Measurements from ENCODE around the gene POFUT1.
"Not testable (repeated sequence)": the region's sequence is repeated elsewhere in the genome, so short reads cannot be mapped to it uniquely, and the experiment has no call there.

The POFUT1 gene

DNA sequence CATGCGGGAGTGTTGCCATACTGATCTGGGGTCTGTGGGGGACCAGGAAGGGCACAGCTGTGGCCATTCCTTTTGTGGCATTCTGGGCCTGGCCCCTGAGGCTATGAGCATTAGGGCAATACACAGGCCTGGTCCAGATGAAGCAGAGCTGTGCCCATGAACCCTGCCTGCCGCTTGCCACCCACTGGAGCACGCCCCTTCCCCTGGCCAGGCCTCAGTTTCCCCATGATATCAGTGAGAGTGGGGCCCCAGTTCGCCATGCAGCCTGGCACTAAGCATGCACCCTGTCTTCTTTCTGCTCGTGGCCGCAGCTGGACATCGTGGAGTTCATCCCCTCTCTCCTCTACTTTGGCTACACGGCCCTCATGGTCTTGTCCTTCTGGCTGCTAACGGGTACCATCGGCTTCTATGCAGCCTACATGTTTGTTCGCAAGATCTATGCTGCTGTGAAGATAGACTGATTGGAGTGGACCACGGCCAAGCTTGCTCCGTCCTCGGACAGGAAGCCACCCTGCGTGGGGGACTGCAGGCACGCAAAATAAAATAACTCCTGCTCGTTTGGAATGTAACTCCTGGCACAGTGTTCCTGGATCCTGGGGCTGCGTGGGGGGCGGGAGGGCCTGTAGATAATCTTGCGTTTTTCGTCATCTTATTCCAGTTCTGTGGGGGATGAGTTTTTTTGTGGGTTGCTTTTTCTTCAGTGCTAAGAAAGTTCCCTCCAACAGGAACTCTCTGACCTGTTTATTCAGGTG is 42.5 kb upstream of the POFUT1 start:
- TF ChIP-seq YY1 (IDR thresholded peaks at IDR 0.05; ENCODE audit: insufficient read depth, insufficient read length) (no peak), ZNF274 (IDR thresholded peaks at IDR 0.05; ENCODE audit: low read depth, low read length) (no peak), SUZ12 (IDR thresholded peaks at IDR 0.05; ENCODE audit: extremely low read depth, insufficient read depth, insufficient read length) (no peak)
- Histone ChIP-seq H3K27me3 (ENCODE audit: insufficient read depth, insufficient read length) (no peaks in the 10 kb centered on the region), H3K4me3 (ENCODE audit: insufficient read length, low read depth) (no peak overlapping the region), H3K9me3 (ENCODE audit: insufficient read depth, low read length) (no peaks in the 10 kb centered on the region), H3K36me3 (ENCODE audit: insufficient read depth, insufficient read length, low read length) (peaks cover 55% of the 10 kb centered on the region), H3K9ac (ENCODE audit: insufficient read length, low read depth) (no peak overlapping the region), H3K4me1 (ENCODE audit: insufficient read depth, insufficient read length) (peaks cover 3% of the 10 kb centered on the region)
- no peak for DNase-seq (ENCODE audit: low read depth, low spot score)

DNA sequence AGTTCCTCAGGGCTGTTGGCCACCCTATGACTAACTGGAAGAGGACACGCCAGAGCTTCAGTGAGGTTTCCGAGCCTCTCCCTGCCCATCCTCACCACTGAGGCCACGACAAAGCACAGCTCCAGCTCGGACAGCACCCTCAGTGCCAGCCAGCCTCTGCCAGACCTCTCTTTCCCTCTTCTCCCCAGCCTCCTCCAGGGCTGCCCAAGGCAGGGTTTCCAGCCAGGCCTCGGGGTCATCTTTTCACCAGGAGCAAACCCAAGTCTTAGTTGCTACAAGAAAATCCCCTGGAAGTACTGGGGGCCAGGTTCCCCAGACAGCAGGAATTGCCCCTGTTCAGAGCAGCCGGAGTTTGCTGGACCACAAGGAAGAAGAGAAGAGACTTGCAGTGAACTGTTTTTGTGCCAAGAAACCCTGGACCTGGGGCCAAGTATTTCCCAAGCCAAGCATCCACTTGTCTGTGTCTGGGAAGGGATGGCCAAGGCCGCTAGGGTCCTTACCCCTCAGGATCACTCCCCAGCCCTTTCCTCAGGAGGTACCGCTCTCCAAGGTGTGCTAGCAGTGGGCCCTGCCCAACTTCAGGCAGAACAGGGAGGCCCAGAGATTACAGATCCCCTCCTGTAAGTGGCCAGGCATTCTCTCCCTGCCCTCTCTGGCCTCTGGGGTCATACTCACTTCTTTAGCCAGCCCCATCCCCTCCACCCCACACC is 41.7 kb upstream of the POFUT1 start:
- DNase-seq (ENCODE audit: low read depth, low spot score): no peak

DNA sequence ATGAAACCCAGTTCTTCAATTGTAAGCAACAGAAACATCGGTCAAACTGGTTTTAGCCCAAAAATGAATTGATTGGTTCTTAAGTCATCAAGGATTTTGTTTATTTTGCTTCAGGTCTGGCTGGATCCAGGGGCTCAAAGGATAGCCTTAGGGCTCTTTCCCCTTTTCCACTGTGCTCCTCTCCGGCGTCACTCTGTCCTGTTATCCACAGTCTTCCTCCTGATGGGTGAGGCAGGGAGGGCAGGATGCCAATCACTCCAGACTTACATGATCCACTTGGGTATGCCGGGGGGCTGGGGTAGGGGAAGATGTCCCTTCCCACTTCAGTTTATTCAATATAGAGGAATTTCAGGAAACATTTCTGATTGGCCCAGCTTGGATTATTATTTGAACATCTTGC is 40.1 kb upstream of the POFUT1 start:
- DNase-seq (ENCODE audit: low read depth, low spot score): no peak
- Histone ChIP-seq H3K9me3 (ENCODE audit: insufficient read depth, low read length) (no peaks in the 10 kb centered on the region), H3K27me3 (ENCODE audit: insufficient read depth, insufficient read length) (no peaks in the 10 kb centered on the region), H3K4me3 (ENCODE audit: insufficient read length, low read depth) (no peak overlapping the region), H3K9ac (ENCODE audit: insufficient read length, low read depth) (no peak overlapping the region), H3K4me1 (ENCODE audit: insufficient read depth, insufficient read length) (peaks cover 3% of the 10 kb centered on the region), H3K36me3 (ENCODE audit: insufficient read depth, insufficient read length, low read length) (peaks cover 35% of the 10 kb centered on the region)
- TF ChIP-seq SUZ12 (IDR thresholded peaks at IDR 0.05; ENCODE audit: extremely low read depth, insufficient read depth, insufficient read length) (no peak), ZNF274 (IDR thresholded peaks at IDR 0.05; ENCODE audit: low read depth, low read length) (no peak), YY1 (IDR thresholded peaks at IDR 0.05; ENCODE audit: insufficient read depth, insufficient read length) (no peak)

More for the DNA sequence above, 41.7 kb upstream of the POFUT1 start:
- TF ChIP-seq YY1 (IDR thresholded peaks at IDR 0.05; ENCODE audit: insufficient read depth, insufficient read length) (no peak), ZNF274 (IDR thresholded peaks at IDR 0.05; ENCODE audit: low read depth, low read length) (no peak), SUZ12 (IDR thresholded peaks at IDR 0.05; ENCODE audit: extremely low read depth, insufficient read depth, insufficient read length) (no peak)
- Histone ChIP-seq H3K36me3 (ENCODE audit: insufficient read depth, insufficient read length, low read length) (peaks cover 49% of the 10 kb centered on the region), H3K9me3 (ENCODE audit: insufficient read depth, low read length) (no peaks in the 10 kb centered on the region), H3K27me3 (ENCODE audit: insufficient read depth, insufficient read length) (no peaks in the 10 kb centered on the region), H3K9ac (ENCODE audit: insufficient read length, low read depth) (no peak overlapping the region), H3K4me3 (ENCODE audit: insufficient read length, low read depth) (no peak overlapping the region), H3K4me1 (ENCODE audit: insufficient read depth, insufficient read length) (peaks cover 3% of the 10 kb centered on the region)

DNA sequence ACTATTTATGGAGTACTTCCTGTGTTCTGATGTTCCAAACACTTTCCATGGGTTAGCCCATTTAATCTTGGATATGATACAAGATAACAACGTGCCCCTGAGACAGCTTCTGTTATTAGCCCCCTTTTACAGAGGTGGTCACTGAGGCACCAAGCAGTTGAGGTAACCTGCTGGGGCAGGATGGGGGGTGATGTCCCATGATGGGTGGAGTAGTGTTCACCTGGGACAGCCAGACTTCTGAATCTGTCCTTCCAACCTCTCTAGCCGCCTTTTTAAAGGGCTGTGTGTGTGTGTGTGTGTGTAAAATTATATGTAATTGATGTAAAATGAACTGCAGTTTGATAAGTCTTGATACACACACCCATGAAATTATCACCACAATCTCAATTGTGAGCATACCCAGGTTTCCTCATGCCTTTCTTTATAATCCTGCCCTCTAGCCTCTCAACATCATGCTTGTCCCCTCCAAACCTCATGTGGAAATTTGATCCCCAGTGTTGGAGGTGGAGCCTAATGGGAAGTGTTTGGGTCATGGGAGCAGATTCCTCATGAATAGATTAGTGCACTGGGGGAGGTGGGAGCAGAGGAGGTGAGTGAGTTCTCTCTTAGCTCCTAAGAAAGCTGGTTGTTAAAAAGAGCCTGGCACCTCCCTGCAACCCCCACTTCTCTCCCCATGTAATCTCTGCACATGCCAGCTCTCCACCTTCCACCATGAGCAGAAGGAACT is 39.3 kb upstream of the POFUT1 start:
- Histone ChIP-seq H3K4me3 (ENCODE audit: insufficient read length, low read depth) (no peak overlapping the region), H3K4me1 (ENCODE audit: insufficient read depth, insufficient read length) (peaks cover 3% of the 10 kb centered on the region), H3K27me3 (ENCODE audit: insufficient read depth, insufficient read length) (no peaks in the 10 kb centered on the region), H3K9ac (ENCODE audit: insufficient read length, low read depth) (no peak overlapping the region), H3K9me3 (ENCODE audit: insufficient read depth, low read length) (no peaks in the 10 kb centered on the region), H3K36me3 (ENCODE audit: insufficient read depth, insufficient read length, low read length) (peaks cover 34% of the 10 kb centered on the region)
- TF ChIP-seq SUZ12 (IDR thresholded peaks at IDR 0.05; ENCODE audit: extremely low read depth, insufficient read depth, insufficient read length) (no peak), ZNF274 (IDR thresholded peaks at IDR 0.05; ENCODE audit: low read depth, low read length) (no peak), YY1 (IDR thresholded peaks at IDR 0.05; ENCODE audit: insufficient read depth, insufficient read length) (no peak)
- DNase-seq (ENCODE audit: low read depth, low spot score): peak; percentile 28

DNA sequence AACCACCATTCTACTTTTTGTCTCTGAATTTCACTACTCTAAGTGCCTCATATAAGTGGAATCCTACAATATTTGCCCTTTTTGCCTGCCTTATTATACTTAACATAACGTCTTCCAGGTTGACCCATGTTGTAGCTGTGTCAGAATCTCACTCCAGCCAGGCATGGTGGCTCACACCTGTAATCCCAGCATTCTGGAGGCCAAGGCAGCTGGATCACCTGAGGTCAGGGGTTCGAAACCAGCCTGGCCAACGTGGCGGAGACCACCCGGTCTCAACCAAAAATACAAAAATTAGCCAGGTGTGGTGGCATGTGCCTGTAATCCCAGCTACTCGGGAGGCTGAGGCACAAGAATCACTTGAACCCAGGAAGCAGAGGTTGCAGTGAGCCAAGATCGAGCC is 30.0 kb upstream of the POFUT1 start:
- H3K9ac ChIP-seq (ENCODE audit: insufficient read length, low read depth); H3K36me3 ChIP-seq (ENCODE audit: insufficient read depth, insufficient read length, low read length): not testable (repeated sequence)

DNA sequence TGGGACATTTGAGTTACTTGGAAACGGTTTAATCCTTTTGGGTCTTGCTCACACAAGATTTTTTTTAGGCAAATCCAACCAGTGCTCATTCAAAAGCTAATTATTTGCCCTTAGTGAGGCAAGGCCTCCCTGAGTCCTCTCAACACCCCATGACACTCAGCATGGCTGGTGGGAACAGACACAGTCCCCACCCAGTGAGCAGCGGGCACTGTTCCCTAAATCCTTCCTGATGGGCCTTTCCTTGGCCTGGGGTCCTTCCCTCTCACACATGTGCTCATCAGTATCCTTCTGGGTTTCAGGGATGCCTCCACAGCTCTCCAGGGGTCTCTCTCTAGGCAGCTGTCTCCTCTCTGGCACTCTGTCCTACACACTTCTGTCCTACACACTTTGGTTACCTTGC is 28.2 kb upstream of the POFUT1 start:
- no peak overlapping the region for H3K9ac ChIP-seq (ENCODE audit: insufficient read length, low read depth)
- H3K4me1 ChIP-seq (ENCODE audit: insufficient read depth, insufficient read length): no peaks in the 10 kb centered on the region
- H3K4me3 ChIP-seq (ENCODE audit: insufficient read length, low read depth): no peak overlapping the region
- no peak for DNase-seq (ENCODE audit: low read depth, low spot score)
- no peaks in the 10 kb centered on the region for H3K27me3 ChIP-seq (ENCODE audit: insufficient read depth, insufficient read length)
- no peaks in the 10 kb centered on the region for H3K36me3 ChIP-seq (ENCODE audit: insufficient read depth, insufficient read length, low read length)
- no peaks in the 10 kb centered on the region; the same call in 1 of the 2 replicates for H3K9me3 ChIP-seq (ENCODE audit: insufficient read depth, low read length)
- TF ChIP-seq YY1 (IDR thresholded peaks at IDR 0.05; ENCODE audit: insufficient read depth, insufficient read length): no peak
- no peak for TF ChIP-seq SUZ12 (IDR thresholded peaks at IDR 0.05; ENCODE audit: extremely low read depth, insufficient read depth, insufficient read length)
- no peak for TF ChIP-seq ZNF274 (IDR thresholded peaks at IDR 0.05; ENCODE audit: low read depth, low read length)

More for the DNA sequence above, 30.0 kb upstream of the POFUT1 start:
- not testable (repeated sequence) for H3K9me3 ChIP-seq (ENCODE audit: insufficient read depth, low read length); H3K4me3 ChIP-seq (ENCODE audit: insufficient read length, low read depth); H3K4me1 ChIP-seq (ENCODE audit: insufficient read depth, insufficient read length); DNase-seq (ENCODE audit: low read depth, low spot score); H3K27me3 ChIP-seq (ENCODE audit: insufficient read depth, insufficient read length)

DNA sequence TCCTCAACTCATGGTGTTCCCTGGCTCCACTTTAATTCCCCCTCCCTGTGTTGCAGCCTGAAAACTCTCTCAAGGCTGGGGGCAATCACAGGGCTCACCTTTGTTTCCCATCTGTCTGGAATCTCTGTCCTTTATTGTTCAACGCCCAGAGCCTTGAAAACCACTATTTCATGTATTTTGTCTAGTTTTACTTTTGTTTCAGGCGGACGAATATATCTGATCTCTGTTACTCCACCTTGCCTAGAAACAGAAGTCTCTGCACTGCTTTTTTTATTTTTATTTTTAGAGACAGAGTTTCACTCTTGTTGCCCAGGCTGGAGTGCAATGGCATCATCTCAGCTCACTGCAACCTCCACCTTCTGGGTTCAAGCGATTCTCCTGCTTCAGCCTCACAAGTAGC is 27.7 kb upstream of the POFUT1 start:
- Histone ChIP-seq H3K4me3 (ENCODE audit: insufficient read length, low read depth) (no peak overlapping the region), H3K9ac (ENCODE audit: insufficient read length, low read depth) (no peak overlapping the region), H3K36me3 (ENCODE audit: insufficient read depth, insufficient read length, low read length) (no peaks in the 10 kb centered on the region), H3K9me3 (ENCODE audit: insufficient read depth, low read length) (no peaks in the 10 kb centered on the region; the same call in 1 of the 2 replicates), H3K4me1 (ENCODE audit: insufficient read depth, insufficient read length) (no peaks in the 10 kb centered on the region), H3K27me3 (ENCODE audit: insufficient read depth, insufficient read length) (no peaks in the 10 kb centered on the region)
- TF ChIP-seq ZNF274 (IDR thresholded peaks at IDR 0.05; ENCODE audit: low read depth, low read length) (no peak), YY1 (IDR thresholded peaks at IDR 0.05; ENCODE audit: insufficient read depth, insufficient read length) (no peak), SUZ12 (IDR thresholded peaks at IDR 0.05; ENCODE audit: extremely low read depth, insufficient read depth, insufficient read length) (no peak)
- DNase-seq (ENCODE audit: low read depth, low spot score): no peak
